ENCODE data around the gene RIMKLA. TPM values are rescaled to one million over a fixed set of nuclear protein-coding genes. Genes with fewer than 3 reads are reported as not detected.

RIMKLA gene, protein sequence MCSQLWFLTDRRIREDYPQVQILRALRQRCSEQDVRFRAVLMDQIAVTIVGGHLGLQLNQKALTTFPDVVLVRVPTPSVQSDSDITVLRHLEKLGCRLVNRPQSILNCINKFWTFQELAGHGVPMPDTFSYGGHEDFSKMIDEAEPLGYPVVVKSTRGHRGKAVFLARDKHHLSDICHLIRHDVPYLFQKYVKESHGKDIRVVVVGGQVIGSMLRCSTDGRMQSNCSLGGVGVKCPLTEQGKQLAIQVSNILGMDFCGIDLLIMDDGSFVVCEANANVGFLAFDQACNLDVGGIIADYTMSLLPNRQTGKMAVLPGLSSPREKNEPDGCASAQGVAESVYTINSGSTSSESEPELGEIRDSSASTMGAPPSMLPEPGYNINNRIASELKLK
- 0.25 TPM for total RNA-seq

DNA sequence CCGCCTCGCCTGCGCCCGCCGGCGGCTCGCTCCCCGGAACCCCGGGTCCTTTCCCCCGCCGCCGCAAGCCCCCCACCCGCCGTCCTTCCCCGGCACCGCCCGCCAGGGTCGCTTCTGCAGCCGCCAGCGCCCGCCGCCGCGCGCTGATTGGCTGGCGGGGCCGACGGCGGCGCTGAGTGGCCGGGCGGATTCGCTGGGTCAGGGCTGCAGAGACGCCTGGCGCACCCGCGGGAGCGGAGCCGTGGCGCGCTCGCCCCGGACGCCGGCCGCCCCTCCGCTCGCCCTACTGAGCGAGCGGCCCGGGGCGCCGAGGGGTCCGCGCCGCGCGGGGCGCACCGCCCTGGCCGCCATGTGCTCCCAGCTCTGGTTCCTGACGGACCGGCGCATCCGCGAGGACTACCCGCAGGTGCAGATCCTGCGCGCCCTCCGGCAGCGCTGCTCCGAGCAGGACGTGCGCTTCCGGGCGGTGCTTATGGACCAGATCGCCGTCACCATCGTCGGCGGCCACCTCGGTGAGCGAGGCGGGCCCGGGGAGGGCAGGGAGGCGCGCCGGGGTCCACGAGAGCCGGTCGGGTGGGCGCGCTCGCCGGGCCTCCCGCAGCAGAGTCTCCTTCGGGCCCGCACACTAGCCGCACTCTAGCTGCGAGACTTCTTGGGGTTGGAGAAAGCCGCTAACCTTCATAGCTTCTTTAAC, at the start of gene RIMKLA:
Gene RIMKLA, plus strand, starts transcription at position 207 of the 694 bp plus-strand sequence. Its CDS starts 143 bp downstream, at position 350.
- H3K4me1 ChIP-seq: peaks cover 15% of the 10 kb centered on the region
- no peak within 1 kb of the TSS for H3K27ac ChIP-seq
- no peaks in the 10 kb centered on the region for H3K27me3 ChIP-seq
- peak within 1 kb of the TSS; percentile 53 to 59 for H3K4me3 ChIP-seq
- H3K9me3 ChIP-seq: no peaks in the 10 kb centered on the region
- TF ChIP-seq POLR2AphosphoS5 (IDR thresholded peaks at IDR 0.05; ENCODE audit: insufficient read depth in 1 of 2, low read depth in 1 of 2) (no peak), POLR2A (IDR thresholded peaks at IDR 0.05) (no peak)
- TF ChIP-seq, protein P1, sequence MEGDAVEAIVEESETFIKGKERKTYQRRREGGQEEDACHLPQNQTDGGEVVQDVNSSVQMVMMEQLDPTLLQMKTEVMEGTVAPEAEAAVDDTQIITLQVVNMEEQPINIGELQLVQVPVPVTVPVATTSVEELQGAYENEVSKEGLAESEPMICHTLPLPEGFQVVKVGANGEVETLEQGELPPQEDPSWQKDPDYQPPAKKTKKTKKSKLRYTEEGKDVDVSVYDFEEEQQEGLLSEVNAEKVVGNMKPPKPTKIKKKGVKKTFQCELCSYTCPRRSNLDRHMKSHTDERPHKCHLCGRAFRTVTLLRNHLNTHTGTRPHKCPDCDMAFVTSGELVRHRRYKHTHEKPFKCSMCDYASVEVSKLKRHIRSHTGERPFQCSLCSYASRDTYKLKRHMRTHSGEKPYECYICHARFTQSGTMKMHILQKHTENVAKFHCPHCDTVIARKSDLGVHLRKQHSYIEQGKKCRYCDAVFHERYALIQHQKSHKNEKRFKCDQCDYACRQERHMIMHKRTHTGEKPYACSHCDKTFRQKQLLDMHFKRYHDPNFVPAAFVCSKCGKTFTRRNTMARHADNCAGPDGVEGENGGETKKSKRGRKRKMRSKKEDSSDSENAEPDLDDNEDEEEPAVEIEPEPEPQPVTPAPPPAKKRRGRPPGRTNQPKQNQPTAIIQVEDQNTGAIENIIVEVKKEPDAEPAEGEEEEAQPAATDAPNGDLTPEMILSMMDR (IDR thresholded peaks at IDR 0.05): no peak
- DNase-seq (ENCODE audit: extremely low spot score in 2 of 2): no peak
- H3K36me3 ChIP-seq: no peaks in the 10 kb centered on the region
- intact Hi-C loops (cut with DNase I): no loop called here

DNA sequence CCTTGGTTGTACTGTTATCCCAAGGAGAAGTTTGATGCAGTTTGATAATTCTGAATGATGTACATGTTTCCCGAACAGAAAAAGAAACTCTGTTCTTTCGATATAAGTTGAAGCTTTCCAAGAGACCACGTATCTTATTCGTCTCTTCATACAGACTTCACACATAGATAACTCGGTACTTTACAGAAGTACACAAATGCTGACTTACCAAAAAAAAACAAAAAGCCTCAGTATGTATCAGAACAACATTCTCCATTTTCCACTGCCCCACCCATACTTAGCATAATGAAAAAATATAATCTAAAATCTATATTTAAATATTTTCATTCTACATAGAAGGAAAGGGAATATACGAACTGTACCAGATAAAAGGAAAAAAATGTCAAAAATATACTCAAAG, 47.7 kb upstream of the RIMKLA start:
- H3K36me3 ChIP-seq: no peaks in the 10 kb centered on the region
- intact Hi-C loops (cut with DNase I): no loop called here
- no peak for DNase-seq (ENCODE audit: extremely low spot score in 2 of 2)
- no peaks in the 10 kb centered on the region for H3K27me3 ChIP-seq
- no peak overlapping the region for H3K27ac ChIP-seq
- H3K4me1 ChIP-seq: peaks cover 51% of the 10 kb centered on the region
- H3K9me3 ChIP-seq: no peaks in the 10 kb centered on the region
- H3K4me3 ChIP-seq: no peak overlapping the region
- TF ChIP-seq POLR2A (IDR thresholded peaks at IDR 0.05): no peak

DNA sequence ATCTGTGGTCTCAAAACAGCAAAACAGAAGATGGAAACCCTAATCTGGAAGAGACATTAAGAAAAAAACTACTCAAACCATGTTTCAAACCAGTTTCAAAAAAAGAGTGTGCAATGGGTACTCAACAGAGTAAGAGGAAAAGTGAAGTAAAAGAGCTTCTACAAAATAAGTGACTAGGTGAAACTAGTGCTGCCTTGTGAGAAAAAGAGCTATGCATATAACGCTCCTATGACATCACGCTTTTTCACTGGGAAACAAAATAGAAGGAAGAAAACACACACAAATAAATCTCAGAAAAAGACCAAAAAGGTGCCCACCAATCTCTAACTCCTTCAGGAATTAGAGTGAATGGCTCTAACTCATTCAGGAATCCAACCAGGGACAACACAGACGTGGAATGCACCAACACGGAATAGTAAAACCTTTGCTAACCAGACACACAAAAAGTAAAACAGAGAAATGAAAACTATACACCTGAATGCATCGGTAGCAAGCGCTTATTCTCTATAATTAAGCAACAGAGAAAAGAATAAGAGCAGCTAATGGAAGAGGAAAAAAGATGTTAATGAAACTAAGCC, 46.8 kb upstream of the RIMKLA start:
- Histone ChIP-seq H3K4me1 (peaks cover 47% of the 10 kb centered on the region), H3K27me3 (no peaks in the 10 kb centered on the region), H3K9me3 (no peaks in the 10 kb centered on the region), H3K36me3 (no peaks in the 10 kb centered on the region), H3K4me3 (peak overlapping the region; percentile 77 to 79), H3K27ac (peak overlapping the region; percentile 87)
- DNase-seq (ENCODE audit: extremely low spot score in 2 of 2): no peak
- TF ChIP-seq, protein P1 (IDR thresholded peaks at IDR 0.05): no peak
- no peak for TF ChIP-seq POLR2A (IDR thresholded peaks at IDR 0.05)
- TF ChIP-seq POLR2AphosphoS5 (IDR thresholded peaks at IDR 0.05; ENCODE audit: insufficient read depth in 1 of 2, low read depth in 1 of 2): no peak
- intact Hi-C loops (cut with DNase I): loop anchor here (2.0 kb wide), 1 partner anchor 19 kb away; no protein-coding TSS in a partner anchor

DNA sequence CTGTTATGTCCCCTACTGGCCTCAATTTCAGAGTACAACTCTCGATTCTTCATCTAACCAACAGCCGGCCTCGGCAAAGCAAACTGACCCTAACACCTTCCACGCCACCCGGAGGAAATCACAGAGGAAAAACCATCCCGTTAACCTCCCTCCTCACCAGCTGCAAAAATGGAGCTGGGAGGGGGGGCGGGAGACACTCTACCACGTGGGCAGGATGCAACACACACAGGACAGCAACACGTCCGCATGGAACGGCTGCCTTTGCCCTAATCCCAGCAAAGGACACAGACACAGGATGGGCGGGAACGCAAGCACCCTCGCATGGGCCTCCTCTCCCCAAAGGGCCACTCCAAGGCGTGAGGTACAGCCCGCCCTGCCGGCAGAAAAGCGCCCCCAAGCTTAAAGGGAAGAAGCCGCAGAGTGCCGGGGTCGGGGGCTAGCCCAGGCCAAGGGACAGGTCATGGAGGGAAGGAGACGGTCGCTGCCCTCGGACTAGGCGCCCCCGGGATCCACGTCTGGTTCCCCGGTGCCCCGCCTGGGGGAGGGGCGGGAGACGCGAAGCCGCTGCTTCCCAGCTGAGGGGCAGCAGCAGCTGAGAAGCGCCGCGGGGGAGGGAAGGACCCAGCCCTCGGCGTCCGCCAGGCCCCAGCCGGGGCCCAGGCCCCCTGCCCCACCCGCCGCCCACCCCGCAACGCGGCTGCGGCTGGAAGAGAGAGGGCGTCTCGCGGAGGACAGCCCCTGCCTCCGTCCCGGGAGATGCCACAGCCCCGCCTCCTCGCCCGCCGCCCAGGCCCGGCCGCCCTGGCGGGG, 46.1 kb upstream of the RIMKLA start:
- peak in 1 of 2 donors; percentile 88 for DNase-seq (ENCODE audit: extremely low spot score in 2 of 2)
- Histone ChIP-seq H3K27me3 (no peaks in the 10 kb centered on the region), H3K27ac (peak overlapping the region; percentile 87), H3K4me1 (peaks cover 40% of the 10 kb centered on the region), H3K4me3 (peak overlapping the region; percentile 77 to 79), H3K9me3 (no peaks in the 10 kb centered on the region), H3K36me3 (no peaks in the 10 kb centered on the region)
- intact Hi-C loops (cut with DNase I): loop anchor here (2.0 kb wide), 1 partner anchor 20 kb away; no protein-coding TSS in a partner anchor
- TF ChIP-seq POLR2A (IDR thresholded peaks at IDR 0.05) (no peak), POLR2AphosphoS5 (IDR thresholded peaks at IDR 0.05; ENCODE audit: insufficient read depth in 1 of 2, low read depth in 1 of 2) (peak in 1 of 2 donors; percentile 43)

DNA sequence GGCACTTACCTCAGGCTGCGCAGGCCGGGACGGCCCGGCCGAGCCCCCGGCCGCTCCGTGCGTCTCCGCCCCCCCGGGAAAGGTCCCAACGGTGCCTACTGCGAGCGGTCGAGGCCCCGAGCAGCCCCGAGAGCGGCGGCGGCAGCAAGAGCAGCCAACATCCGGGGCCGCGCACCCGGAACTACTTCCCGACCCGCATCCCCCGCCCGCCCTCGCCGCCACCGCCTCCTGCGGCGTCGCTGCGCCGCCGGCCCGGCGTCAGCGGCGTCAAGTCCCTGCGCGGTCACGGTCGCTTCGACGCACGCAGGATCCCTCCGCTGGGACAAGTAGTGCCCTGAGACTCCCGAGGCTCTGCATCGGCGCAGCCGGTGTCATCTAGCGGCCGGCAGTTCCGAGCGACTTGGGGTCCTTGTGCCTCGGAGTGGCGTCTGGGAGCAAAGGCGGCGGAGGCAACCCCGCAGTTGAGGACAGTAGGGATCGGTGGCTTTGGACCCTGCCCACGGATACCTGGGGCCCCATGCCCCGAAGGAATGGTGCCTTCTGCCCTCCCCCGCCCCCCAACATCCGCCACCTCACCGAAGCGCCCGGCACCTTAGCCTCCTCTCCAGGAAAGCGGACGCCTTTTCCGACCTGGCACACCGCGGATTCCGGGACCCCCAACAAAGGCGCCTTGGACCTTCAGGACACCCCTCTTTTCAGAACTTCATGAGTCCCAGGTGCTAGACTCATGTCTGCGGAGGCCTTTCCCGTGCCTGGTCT, 45.4 kb upstream of the RIMKLA start, which contains the start of gene FOXJ3:
Gene FOXJ3, minus strand, starts transcription at position 186 of the 759 bp plus-strand sequence. CDS start 24,142 bp downstream, outside the sequence.
- DNase-seq (ENCODE audit: extremely low spot score in 2 of 2): peak in 1 of 2 donors; percentile 91
- H3K4me1 ChIP-seq: peaks cover 37% of the 10 kb centered on the region
- H3K4me3 ChIP-seq: peak within 1 kb of the TSS; percentile 77 to 79
- H3K27me3 ChIP-seq: no peaks in the 10 kb centered on the region
- no peaks in the 10 kb centered on the region for H3K9me3 ChIP-seq
- no peaks in the 10 kb centered on the region for H3K36me3 ChIP-seq
- peak in 1 of 2 donors; percentile 35 for TF ChIP-seq POLR2A (IDR thresholded peaks at IDR 0.05)
- peak in 1 of 2 donors; percentile 81 for TF ChIP-seq POLR2AphosphoS5 (IDR thresholded peaks at IDR 0.05; ENCODE audit: insufficient read depth in 1 of 2, low read depth in 1 of 2)
- TF ChIP-seq, protein P1 (IDR thresholded peaks at IDR 0.05): peak in 2 of 3 experiments; percentile 3 to 33
- H3K27ac ChIP-seq: peak within 1 kb of the TSS; percentile 87
- intact Hi-C loops (cut with DNase I): loop anchor here (2.0 kb wide), 1 partner anchor 20 kb away; no protein-coding TSS in a partner anchor

All from vagina (tissue), 2 donors.